HG03469 (cell line): Measurements from ENCODE around the gene MYLK4.
A peak's percentile ranks its signal among the peaks of the same experiment; 100 is the strongest.

Experiments used
- ATAC-seq: cut with Tn5 transposase; IDR thresholded peaks from one replicate; pipeline ENCODE4 v1.9.1; 2021; ENCODE audit warnings: mild to moderate bottlenecking, moderate library complexity, moderate number of reproducible peaks; ENCODE audit not compliant: unreplicated experiment

The MYLK4 gene

GRCh38 chr6:2666906-2667575 is 83.7 kb downstream of the MYLK4 start:
- ATAC-seq = no peak

DNA sequence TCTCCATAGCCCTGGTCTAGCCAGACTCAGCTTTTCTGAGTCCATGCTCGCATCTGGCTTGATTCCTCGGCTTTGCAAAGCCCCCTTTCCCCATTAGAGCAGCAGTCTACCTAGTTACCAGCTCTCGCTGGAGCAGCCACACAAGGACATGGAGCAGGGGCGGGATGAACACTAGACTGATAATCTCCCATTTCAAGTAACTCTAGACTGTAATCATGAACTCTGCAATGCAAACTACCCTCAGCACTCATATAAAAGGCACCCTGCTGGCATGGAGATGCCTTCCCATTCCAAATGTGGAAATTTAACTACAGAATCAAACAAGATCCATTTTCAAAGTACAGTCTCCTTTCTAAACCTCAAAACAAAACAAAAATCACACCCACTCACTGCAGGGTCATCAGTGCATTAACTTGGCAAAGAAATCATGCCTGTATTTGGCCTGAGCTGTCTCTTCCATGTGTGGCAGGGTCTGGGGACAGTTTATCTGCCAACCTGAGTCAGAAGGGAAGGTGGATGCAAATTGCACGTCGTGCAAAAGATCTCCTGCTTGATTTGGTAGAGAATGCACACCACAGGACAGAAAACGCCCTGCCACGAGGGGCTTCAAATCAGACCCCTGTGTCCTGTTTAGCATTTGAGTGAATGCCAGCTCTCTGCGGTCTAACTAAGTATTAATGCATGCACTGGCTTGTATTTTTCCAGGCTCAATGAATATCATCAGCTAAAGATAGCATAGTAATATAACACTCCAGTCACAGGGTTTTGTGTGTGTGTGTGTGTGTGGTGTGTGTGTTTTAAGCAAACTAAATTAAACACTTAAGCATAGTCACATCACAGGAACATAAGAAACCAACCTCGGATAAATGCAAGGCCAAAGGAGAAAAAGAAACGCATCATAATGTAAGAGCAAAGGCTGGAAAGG is 85.3 kb downstream of the MYLK4 start:
- no peak for ATAC-seq

GRCh38 chr6:2663123-2663522 is 87.6 kb downstream of the MYLK4 start:
- no peak for ATAC-seq

DNA sequence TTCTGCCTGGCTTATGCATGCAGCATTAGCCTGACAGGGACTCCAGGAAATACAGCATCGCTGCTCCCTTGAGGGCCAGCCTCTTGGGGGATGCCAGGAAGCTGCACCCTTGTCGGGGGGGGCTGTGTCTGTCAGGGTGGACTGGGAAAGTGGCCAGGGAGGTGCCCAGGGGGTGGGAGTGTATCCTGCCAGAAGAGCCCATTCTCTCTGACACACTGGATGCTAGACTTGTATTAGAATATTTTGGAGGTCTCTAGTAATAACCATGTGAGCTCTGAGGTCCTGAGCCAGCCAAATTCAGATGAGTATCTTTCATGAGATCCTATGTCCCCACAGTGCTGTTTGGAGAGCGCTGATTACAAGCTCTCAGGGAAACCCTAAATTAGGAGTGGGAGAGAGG is 89.1 kb downstream of the MYLK4 start:
- no peak for ATAC-seq

GRCh38 chr6:2659882-2660281 is 90.8 kb downstream of the MYLK4 start:
- no peak for ATAC-seq

- no peak for ATAC-seq
Measured at GRCh38 chr6:2659381-2659780, 91.3 kb downstream of the MYLK4 start.

GRCh38 chr6:2658788-2659187 is 91.9 kb downstream of the MYLK4 start:
- peak; percentile 83 for ATAC-seq

- no peak for ATAC-seq
Measured at GRCh38 chr6:2656460-2657079, 94.2 kb downstream of the MYLK4 start.

DNA sequence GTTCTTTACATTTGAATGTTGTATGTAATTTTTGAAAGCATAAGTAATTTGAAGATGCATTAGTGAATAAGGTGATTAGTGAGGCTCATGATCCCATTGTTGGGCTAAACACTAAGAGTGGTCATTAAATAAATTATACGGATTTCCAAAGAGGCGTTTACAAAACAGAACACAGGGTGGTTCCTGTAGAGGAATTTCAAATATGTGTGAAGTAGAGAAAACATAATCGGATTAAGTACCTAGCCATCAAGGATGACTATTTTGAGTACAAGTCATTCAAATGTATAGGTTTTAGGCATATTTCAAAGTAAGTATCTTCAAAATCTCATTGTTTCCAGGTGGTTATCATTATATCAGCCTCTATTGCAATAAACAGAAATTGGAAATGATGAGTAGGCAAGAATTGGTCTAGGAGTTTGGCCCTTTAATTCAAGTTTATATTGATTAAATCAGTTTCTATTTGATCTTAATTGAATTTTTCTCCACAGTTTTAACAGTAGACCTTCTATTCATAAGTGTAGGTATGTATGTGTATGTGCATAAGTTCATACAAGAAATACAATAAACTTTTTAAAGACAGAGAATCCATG is 94.8 kb downstream of the MYLK4 start:
- no peak for ATAC-seq

GRCh38 chr6:2653369-2654032 is 97.2 kb downstream of the MYLK4 start:
- no peak for ATAC-seq

DNA sequence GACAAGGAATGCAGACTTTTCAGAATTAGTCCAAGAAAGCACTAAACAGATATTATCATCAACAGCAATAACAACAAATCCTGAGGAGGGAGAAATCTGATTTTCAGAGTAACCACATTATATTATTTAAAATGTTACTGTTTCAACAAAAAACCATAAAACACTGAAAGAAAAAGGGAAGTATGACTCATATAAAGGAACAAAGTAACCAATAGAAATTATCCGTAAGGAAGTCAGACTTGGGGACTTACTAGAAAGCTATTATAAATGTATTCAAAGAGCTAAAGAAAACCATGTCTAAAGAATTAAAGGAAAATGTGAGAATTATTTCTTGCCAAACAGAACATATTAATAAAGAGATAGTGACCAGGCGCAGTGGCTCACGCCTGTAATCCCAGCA is 98.1 kb downstream of the MYLK4 start:
- ATAC-seq = no peak

DNA sequence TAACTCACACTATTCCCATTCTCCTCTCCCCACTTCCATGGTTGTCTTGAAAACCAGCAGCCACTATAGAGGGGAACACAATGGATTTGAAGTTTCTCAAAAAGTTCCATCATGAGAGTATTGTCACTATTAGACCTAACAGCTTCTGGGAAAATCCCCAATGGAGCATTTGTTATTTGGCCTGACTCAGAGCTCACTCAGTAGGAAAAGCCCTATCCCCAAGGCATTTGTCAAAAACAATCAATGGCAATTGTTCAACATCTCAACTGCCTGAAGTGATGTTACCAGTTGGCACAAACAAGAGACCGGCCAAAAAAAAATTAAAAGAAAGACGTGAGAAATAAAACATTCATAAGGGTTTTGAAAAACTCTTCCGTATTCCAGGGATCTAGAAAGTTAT is 98.8 kb downstream of the MYLK4 start:
- no peak for ATAC-seq

DNA sequence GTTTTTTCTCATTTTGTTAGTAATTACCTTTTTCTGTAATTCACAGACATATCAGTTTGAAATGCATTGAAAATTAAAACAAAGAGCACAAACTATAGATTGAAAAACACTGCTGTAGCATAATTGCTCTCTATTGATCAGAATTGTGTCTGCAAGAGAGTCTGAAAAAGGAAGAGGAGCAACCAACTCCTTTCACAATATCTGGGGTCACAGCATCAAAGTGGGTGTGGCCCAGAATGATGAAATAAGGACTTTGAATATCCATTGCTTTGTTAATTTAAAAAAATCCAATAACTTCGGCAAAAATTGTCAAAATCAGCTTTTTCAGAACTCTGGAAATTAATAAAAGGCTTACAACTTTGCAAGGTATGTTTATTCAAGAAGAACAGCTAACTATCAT is 99.2 kb downstream of the MYLK4 start:
- ATAC-seq = no peak

DNA sequence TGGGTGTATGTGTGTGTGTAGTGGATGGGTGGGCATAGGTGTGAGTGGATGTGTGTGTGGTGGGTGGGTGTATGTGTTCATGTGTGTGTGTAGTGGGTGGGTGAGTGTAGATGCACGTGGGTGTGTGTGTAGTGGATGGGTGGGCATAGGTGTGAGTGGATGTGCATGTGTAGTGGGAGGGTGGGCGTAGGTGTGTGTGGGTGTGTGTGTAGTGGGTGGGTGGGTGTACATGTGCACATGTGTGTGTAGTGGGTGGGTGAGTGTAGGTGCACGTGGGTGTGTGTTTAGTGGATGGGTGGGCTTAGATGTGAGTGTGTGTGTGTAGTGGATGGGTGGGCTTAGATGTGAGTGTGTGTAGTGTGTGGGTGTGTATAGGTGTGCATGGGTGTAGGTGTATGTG is 104.4 kb downstream of the MYLK4 start:
- no peak for ATAC-seq

GRCh38 chr6:2643935-2644539 is 106.7 kb downstream of the MYLK4 start:
- ATAC-seq = no peak

- ATAC-seq = no peak
Measured at GRCh38 chr6:2643130-2643529, 107.6 kb downstream of the MYLK4 start.

GRCh38 chr6:2641044-2641725 is 109.5 kb downstream of the MYLK4 start:
- no peak for ATAC-seq

DNA sequence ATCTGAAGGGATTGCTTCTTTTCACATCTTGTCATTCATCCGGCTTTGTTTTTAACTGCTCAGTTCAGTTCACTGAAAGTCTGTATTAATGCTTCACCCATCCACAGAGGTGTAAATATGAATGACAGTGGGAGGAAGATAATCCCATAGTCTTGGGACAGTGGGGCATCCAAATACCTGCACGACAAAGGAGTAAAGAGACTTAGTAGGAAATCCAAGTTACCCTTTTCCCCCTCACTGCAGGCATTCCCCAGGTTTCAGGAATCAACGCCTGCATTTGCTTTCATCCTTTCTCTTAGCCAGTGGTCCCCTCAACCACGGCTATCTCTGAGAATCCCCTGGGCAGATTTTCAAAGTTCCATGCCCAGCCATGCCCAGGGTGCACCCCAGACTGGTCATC is 110.2 kb downstream of the MYLK4 start:
- ATAC-seq = no peak

DNA sequence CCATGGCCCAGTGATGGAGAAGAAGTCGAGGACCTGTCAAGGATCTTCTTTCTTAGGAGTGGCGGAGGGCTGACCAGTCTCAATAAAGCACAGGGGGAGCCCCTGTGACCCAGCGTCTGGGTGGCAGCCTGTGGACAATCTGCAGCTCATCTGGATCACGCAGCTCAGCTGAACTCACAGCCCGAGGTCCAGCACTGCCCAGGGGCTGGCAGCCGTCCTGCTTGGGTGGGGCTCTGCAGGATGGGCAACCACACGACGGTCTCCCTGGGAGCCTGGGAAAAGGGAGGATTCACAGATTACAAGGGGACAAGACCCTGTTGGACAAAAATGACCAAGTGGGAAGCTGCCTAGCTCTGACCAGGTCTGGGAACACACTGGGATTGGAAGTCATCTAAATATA is 110.8 kb downstream of the MYLK4 start:
- ATAC-seq = no peak

DNA sequence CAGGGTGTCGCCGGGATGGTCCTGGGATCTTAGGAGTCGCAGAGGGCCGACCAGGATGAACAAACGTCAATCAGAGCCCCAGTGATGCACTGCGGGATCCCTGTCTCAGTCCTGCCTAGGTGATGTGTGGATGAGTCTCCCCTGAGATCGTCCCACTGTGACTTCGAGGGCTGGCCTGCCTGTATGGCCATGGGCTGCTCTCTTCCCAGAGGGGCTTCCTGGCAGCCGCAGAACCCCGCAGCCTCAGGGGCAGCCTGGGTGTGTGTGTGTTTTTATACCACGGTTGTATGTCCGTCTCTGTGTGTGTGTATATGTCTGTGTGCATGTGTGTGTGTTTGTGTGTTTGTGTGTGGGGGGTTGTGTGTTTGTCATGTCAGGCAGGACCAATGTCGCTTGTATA is 111.6 kb downstream of the MYLK4 start:
- ATAC-seq = no peak
